ENCODE data around the gene CACYBP. TPM values are rescaled to one million over a fixed set of nuclear protein-coding genes. Genes with fewer than 3 reads are reported as not detected.

The CACYBP gene
- total RNA-seq, 5 donors from 2014 or later (not counting 1 experiment from before 2014, with no cell fraction given) = 60.3 to 91.7 (median 75.8) TPM

- Histone ChIP-seq H3K27ac (ENCODE audit: low read length) (no peak overlapping the region), H3K4me3 (ENCODE audit: control insufficient read depth in 1 of 2, extremely low read depth in 1 of 2, low read length in 1 of 2) (no peak overlapping the region), H3K4me1 (ENCODE audit: control insufficient read depth in 1 of 2, extremely low read depth in 1 of 2, insufficient read depth in 2 of 2, low read length in 2 of 2) (peaks cover 9 to 18% of the 10 kb centered on the region in 2 experiments), H3K27me3 (replicated peaks in 1 of 2; ENCODE audit: control insufficient read depth in 2 of 2, extremely low read depth in 1 of 2, insufficient read depth in 2 of 2, low read length in 1 of 2) (no peaks in the 10 kb centered on the region), H3K9me3 (no peaks in the 10 kb centered on the region), H3K36me3 (ENCODE audit: control insufficient read depth in 2 of 2, extremely low read depth in 1 of 2, insufficient read depth in 1 of 2, low read length in 1 of 2) (peaks cover 3 to 48% of the 10 kb centered on the region in 2 donors)
- 88% methylated on average over 8 of the region's 8 CpGs for WGBS (ENCODE audit: insufficient coverage)
- Mint-ChIP-seq H3K4me3 (peak overlapping the region in 1 of 3 donors; percentile 1), H3K4me1 (peaks cover 58 to 60% (median 58%) of the 10 kb centered on the region in 3 donors), H3K9me3 (no peaks in the 10 kb centered on the region), H3K27ac (peak overlapping the region in 1 of 2 donors; percentile 50), H3K27me3 (no peaks in the 10 kb centered on the region), H3K36me3 (peaks cover 29% of the 10 kb centered on the region)
- no peak for ATAC-seq (replicated peaks in 1 of 4)
- ChIA-PET CTCF (interaction anchor here in 1 of 2 donors (0.9 kb wide), 1 partner anchor 24 kb away, joined by 4 read pairs; no protein-coding TSS in a partner anchor), POLR2A (interaction anchor here in 1 of 2 donors (0.6 kb wide), 2 partner anchors 17 to 98 kb away, joined by 3 to 4 read pairs; no protein-coding TSS in a partner anchor)
- no peak for DNase-seq
These were observed 5.5 kb downstream of the CACYBP start for GRCh38 chr1:175005085-175005783.

- POLR2A ChIA-PET = no interaction called here
- no peak overlapping the region for H3K4me3 Mint-ChIP-seq
These were observed 9.8 kb downstream of the CACYBP start for GRCh38 chr1:175009532-175009931.

GRCh38 chr1:175013445-175013844 lies 13.7 kb downstream of the CACYBP start:
- Mint-ChIP-seq H3K27ac (peak overlapping the region in 1 of 2 donors; percentile 45), H3K9me3 (no peaks in the 10 kb centered on the region), H3K4me1 (peaks cover 5 to 15% (median 11%) of the 10 kb centered on the region in 3 donors), H3K27me3 (no peaks in the 10 kb centered on the region), H3K4me3 (no peak overlapping the region), H3K36me3 (peaks cover 60% of the 10 kb centered on the region)
- no peaks in the 10 kb centered on the region for H3K4me1 ChIP-seq (ENCODE audit: control insufficient read depth in 1 of 2, extremely low read depth in 1 of 2, insufficient read depth in 2 of 2, low read length in 2 of 2)
- ATAC-seq (replicated peaks in 1 of 4) (no peak), DNase-seq (no peak)
- H3K27ac ChIP-seq (ENCODE audit: low read length) = no peak overlapping the region
- WGBS (ENCODE audit: insufficient coverage) = no CpG with 5 or more reads among the region's 1 CpG
- H3K36me3 ChIP-seq (ENCODE audit: control insufficient read depth in 2 of 2, extremely low read depth in 1 of 2, insufficient read depth in 1 of 2, low read length in 1 of 2) = peaks cover 18 to 75% of the 10 kb centered on the region in 2 donors
- no peak overlapping the region for H3K4me3 ChIP-seq (ENCODE audit: control insufficient read depth in 1 of 2, extremely low read depth in 1 of 2, low read length in 1 of 2)
- ChIA-PET CTCF (no interaction called here), POLR2A (no interaction called here)
- no peaks in the 10 kb centered on the region for H3K9me3 ChIP-seq
- H3K27me3 ChIP-seq (replicated peaks in 1 of 2; ENCODE audit: control insufficient read depth in 2 of 2, extremely low read depth in 1 of 2, insufficient read depth in 2 of 2, low read length in 1 of 2) = no peaks in the 10 kb centered on the region

More at GRCh38 chr1:175009532-175009931, 9.8 kb downstream of the CACYBP start:
- peak overlapping the region in 1 of 2 donors; percentile 34 for H3K27ac Mint-ChIP-seq
- H3K4me1 ChIP-seq (ENCODE audit: control insufficient read depth in 1 of 2, extremely low read depth in 1 of 2, insufficient read depth in 2 of 2, low read length in 2 of 2) = no peaks in the 10 kb centered on the region
- no peak overlapping the region for H3K4me3 ChIP-seq (ENCODE audit: control insufficient read depth in 1 of 2, extremely low read depth in 1 of 2, low read length in 1 of 2)
- H3K9me3 ChIP-seq = no peaks in the 10 kb centered on the region
- no peaks in the 10 kb centered on the region for H3K27me3 ChIP-seq (replicated peaks in 1 of 2; ENCODE audit: control insufficient read depth in 2 of 2, extremely low read depth in 1 of 2, insufficient read depth in 2 of 2, low read length in 1 of 2)
- H3K36me3 ChIP-seq (ENCODE audit: control insufficient read depth in 2 of 2, extremely low read depth in 1 of 2, insufficient read depth in 1 of 2, low read length in 1 of 2) = peaks cover 4 to 84% of the 10 kb centered on the region in 2 donors
- no peak overlapping the region for H3K27ac ChIP-seq (ENCODE audit: low read length)
- CTCF ChIA-PET = interaction anchor here (0.6 to 0.7 kb wide), 3 partner anchors 116 to 190 kb away, joined by 3 to 6 read pairs (median 3); no protein-coding TSS in a partner anchor
- H3K27me3 Mint-ChIP-seq = no peaks in the 10 kb centered on the region
- 93% methylated on average over 3 of the region's 10 CpGs for WGBS (ENCODE audit: insufficient coverage)
- H3K9me3 Mint-ChIP-seq = no peaks in the 10 kb centered on the region
- H3K4me1 Mint-ChIP-seq = peaks cover 19 to 22% (median 19%) of the 10 kb centered on the region in 3 donors
- ATAC-seq (replicated peaks in 1 of 4) (no peak), DNase-seq (no peak)
- peaks cover 53% of the 10 kb centered on the region for H3K36me3 Mint-ChIP-seq

GRCh38 chr1:175015243-175015642 lies 15.5 kb downstream of the CACYBP start:
- H3K36me3 Mint-ChIP-seq = peaks cover 51% of the 10 kb centered on the region
- Histone ChIP-seq H3K9me3 (no peaks in the 10 kb centered on the region), H3K27me3 (replicated peaks in 1 of 2; ENCODE audit: control insufficient read depth in 2 of 2, extremely low read depth in 1 of 2, insufficient read depth in 2 of 2, low read length in 1 of 2) (no peaks in the 10 kb centered on the region), H3K27ac (ENCODE audit: low read length) (no peak overlapping the region), H3K4me1 (ENCODE audit: control insufficient read depth in 1 of 2, extremely low read depth in 1 of 2, insufficient read depth in 2 of 2, low read length in 2 of 2) (no peaks in the 10 kb centered on the region), H3K4me3 (ENCODE audit: control insufficient read depth in 1 of 2, extremely low read depth in 1 of 2, low read length in 1 of 2) (no peak overlapping the region), H3K36me3 (ENCODE audit: control insufficient read depth in 2 of 2, extremely low read depth in 1 of 2, insufficient read depth in 1 of 2, low read length in 1 of 2) (peaks cover 16 to 64% of the 10 kb centered on the region in 2 donors)
- CTCF ChIA-PET = interaction anchor here in 1 of 2 donors (1.4 to 1.7 kb wide), 2 partner anchors 8 to 16 kb away, joined by 3 to 4 read pairs; partner anchors contain the start of gene MRPS14
- POLR2A ChIA-PET = interaction anchor here (0.5 to 0.8 kb wide), 3 partner anchors 15 to 216 kb away, joined by 3 read pairs; no protein-coding TSS in a partner anchor
- H3K27me3 Mint-ChIP-seq = no peaks in the 10 kb centered on the region
- no peak for ATAC-seq (replicated peaks in 1 of 4)
- peak overlapping the region in 1 of 2 donors; percentile 8 for H3K27ac Mint-ChIP-seq
- H3K4me1 Mint-ChIP-seq = peaks cover 7 to 15% (median 13%) of the 10 kb centered on the region in 3 donors
- DNase-seq = no peak
- 93% methylated on average over 2 of the region's 4 CpGs for WGBS (ENCODE audit: insufficient coverage)
- H3K4me3 Mint-ChIP-seq = no peak overlapping the region
- no peaks in the 10 kb centered on the region for H3K9me3 Mint-ChIP-seq

- Mint-ChIP-seq H3K4me3 (no peak overlapping the region), H3K36me3 (peaks cover 19% of the 10 kb centered on the region), H3K4me1 (peaks cover 36 to 46% (median 40%) of the 10 kb centered on the region in 3 donors), H3K9me3 (peaks cover 0 to 1% (median 0%) of the 10 kb centered on the region in 3 donors), H3K27ac (no peak overlapping the region), H3K27me3 (no peaks in the 10 kb centered on the region)
- ATAC-seq (replicated peaks in 1 of 4) (no peak), DNase-seq (no peak)
- ChIA-PET CTCF (no interaction called here), POLR2A (no interaction called here)
- Histone ChIP-seq H3K4me1 (ENCODE audit: control insufficient read depth in 1 of 2, extremely low read depth in 1 of 2, insufficient read depth in 2 of 2, low read length in 2 of 2) (peaks cover 8 to 14% of the 10 kb centered on the region in 2 experiments), H3K9me3 (no peaks in the 10 kb centered on the region), H3K27me3 (replicated peaks in 1 of 2; ENCODE audit: control insufficient read depth in 2 of 2, extremely low read depth in 1 of 2, insufficient read depth in 2 of 2, low read length in 1 of 2) (no peaks in the 10 kb centered on the region), H3K4me3 (ENCODE audit: control insufficient read depth in 1 of 2, extremely low read depth in 1 of 2, low read length in 1 of 2) (no peak overlapping the region), H3K36me3 (ENCODE audit: control insufficient read depth in 2 of 2, extremely low read depth in 1 of 2, insufficient read depth in 1 of 2, low read length in 1 of 2) (peaks cover 14 to 29% of the 10 kb centered on the region in 2 donors), H3K27ac (ENCODE audit: low read length) (no peak overlapping the region)
- no CpG with 5 or more reads among the region's 3 CpGs for WGBS (ENCODE audit: insufficient coverage)
These were observed 19.8 kb downstream of the CACYBP start for GRCh38 chr1:175019524-175019923.

Measured in T-cell (primary cell).